GM19328 (cell line): ENCODE data around the gene SAP25.

ENCODE experiments used
- ATAC-seq: cut with Tn5 transposase; IDR thresholded peaks from one replicate; pipeline ENCODE4 v1.9.1; 2021; ENCODE audit warnings: mild to moderate bottlenecking, moderate library complexity; ENCODE audit not compliant: unreplicated experiment

The SAP25 gene

GRCh38 chr7:100598425-100598824, 24.7 kb upstream of the SAP25 start:
- no peak for ATAC-seq

- no peak for ATAC-seq
These were observed 21.5 kb upstream of the SAP25 start for GRCh38 chr7:100595188-100595587.

- ATAC-seq, result no peak
These were observed 17.9 kb upstream of the SAP25 start for GRCh38 chr7:100591596-100591995.

GRCh38 chr7:100590077-100590737, 16.5 kb upstream of the SAP25 start:
- ATAC-seq, result no peak

DNA sequence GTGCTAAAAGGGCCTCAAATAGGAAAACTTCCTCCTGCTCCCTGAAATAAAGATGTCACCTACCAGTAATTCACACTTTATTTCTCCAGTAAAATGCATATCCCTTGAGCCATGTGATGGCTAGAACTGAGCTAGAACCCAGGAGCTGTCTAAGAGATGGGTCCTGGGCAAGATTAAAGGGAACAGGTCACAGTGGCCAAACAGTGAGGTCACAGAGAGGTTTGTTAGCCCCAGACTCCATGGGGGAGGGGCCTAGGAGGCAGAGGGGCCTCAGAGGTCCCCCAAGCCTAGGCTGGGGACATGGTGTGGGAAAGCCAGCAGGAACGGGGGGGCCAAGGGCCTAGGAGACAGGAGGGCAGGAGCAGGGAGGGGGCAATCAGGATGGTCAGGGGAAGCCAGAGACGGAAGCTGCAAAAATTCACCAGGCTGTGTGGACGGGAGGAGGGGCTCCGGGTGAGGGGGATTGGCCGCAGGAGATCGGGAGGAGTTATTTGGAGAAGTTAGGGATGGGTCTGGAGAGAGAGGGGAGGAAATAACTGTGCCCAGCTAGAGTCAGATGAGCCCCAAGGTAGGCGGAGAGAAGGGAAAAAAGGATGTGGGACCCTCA, 15.7 kb upstream of the SAP25 start:
- ATAC-seq, result no peak

- ATAC-seq, result no peak
These were observed 14.7 kb upstream of the SAP25 start for GRCh38 chr7:100588438-100588837.

- ATAC-seq, result peak; percentile 91
These were observed 12.7 kb upstream of the SAP25 start, which contains the start of gene FBXO24 for GRCh38 chr7:100586266-100587025. Gene FBXO24 (plus strand): TSS chr7:100586328. CDS start chr7:100586626, 298 bp downstream.

GRCh38 chr7:100585511-100586265, 12.0 kb upstream of the SAP25 start, which contains the start of gene LRCH4:
Gene LRCH4 (minus strand): TSS chr7:100586129. CDS start chr7:100586100, 29 bp downstream.
- ATAC-seq, result no peak

- no peak for ATAC-seq
These were observed 11.2 kb upstream of the SAP25 start for GRCh38 chr7:100584683-100585510.

DNA sequence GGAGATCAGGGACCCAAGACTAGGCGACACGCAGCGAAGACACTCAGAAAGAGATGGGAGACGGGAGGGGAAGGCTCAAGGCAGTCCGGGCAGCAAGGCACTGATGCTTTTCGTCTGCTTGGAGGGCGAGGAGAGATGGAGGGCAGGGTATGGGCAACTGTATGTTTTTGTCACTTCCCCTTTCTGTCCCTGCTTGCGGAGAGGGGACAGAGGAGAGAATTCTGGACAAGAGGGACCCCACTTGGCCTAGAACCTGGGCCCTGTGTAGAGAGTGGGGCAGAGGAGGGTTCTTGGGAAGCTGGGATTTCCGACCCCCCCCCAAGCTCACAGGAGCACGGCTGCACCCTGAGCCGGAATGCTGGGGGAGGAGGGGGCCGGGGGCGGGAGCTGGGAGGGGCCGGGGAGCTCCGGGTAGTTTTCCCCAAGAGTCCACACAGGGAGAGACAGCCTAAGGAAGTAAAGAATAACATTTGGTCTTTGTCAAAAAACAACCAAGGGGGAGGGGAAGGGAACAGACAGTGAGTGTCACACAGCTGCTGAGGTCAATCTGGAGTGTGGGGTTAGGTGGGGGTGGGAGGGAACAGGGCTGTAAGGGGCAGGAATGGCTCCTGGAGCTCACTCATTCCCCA, 10.5 kb upstream of the SAP25 start:
- ATAC-seq, result no peak

- ATAC-seq, result no peak
These were observed 9.7 kb upstream of the SAP25 start for GRCh38 chr7:100583132-100584053.

DNA sequence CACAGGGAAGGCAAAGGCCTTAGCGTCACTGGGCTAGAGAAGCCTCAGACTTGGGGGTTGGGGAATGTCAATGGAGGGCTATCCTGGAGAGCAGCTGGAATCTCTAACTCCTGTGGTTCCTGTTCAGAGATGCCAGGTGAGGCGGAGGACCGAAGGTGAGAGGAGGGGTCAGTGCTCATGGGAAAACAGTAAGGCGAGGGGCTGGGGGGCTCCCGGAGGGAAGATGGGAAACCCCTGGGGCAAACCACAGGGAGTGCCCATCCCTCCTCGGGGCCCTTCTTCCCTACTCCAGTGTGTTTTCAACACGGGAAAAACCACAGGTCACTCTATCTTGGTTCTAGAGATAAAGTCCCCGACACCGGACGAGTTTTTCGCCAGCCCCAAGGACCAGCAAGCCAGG, 8.9 kb upstream of the SAP25 start:
- no peak for ATAC-seq

DNA sequence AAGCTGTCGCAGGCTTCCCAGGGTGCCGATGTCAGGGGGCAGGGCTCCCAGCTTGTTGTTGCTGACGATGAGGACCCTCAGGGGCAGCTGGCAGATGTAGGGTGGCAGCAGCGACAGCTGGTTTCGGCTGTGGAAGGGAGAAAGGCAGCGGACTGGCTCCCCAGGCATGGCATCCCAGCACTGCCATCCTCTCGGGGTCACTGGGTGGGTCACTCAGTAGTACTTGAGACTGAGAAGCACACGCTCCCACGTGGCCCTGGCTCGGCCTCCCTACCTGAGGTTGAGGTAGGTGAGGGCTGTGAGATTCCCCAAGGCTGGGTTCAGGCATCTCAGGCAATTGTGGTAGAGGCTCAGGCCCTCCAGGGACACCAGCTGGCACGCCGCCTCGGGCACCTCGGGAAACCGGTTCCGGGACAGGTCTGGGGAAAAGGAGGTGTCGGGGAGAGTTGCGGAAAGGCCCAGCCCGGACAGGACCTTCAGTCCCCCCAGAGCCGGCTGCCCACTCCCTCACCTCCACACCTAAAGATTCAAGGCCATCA, 8.4 kb upstream of the SAP25 start:
- ATAC-seq, result no peak

DNA sequence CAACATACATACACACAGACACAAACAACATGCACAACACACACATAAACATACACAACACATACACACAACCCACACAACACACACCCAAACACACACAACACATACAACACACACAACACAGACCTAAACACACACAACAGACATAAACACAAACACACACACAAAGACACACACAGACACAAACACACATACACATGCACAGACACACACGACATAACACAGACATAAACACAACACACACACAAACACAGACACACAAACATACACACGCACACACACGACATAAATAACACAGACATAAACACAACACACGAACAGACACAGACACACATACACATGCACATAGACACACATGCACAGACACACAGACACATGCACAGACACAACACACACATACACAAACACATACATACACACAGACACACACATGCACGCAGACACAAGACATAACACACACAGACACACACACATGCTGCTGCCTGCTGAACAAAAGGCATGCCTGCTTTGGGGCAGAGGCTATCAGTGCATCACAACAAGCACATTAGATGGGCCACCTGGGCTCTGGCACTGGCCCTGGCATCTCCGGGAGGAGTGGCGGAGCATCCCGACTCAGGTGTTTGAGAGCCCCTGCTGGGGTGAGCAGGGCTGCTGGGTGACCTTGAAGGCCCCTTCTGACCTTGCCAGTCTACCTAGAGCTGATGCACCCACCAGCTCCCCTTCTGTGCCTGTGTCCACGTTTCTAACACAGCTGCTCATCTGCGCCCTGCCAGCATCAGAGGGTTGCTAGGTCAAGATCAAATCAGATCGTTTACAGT, 7.0 kb upstream of the SAP25 start:
- ATAC-seq, result no peak

DNA sequence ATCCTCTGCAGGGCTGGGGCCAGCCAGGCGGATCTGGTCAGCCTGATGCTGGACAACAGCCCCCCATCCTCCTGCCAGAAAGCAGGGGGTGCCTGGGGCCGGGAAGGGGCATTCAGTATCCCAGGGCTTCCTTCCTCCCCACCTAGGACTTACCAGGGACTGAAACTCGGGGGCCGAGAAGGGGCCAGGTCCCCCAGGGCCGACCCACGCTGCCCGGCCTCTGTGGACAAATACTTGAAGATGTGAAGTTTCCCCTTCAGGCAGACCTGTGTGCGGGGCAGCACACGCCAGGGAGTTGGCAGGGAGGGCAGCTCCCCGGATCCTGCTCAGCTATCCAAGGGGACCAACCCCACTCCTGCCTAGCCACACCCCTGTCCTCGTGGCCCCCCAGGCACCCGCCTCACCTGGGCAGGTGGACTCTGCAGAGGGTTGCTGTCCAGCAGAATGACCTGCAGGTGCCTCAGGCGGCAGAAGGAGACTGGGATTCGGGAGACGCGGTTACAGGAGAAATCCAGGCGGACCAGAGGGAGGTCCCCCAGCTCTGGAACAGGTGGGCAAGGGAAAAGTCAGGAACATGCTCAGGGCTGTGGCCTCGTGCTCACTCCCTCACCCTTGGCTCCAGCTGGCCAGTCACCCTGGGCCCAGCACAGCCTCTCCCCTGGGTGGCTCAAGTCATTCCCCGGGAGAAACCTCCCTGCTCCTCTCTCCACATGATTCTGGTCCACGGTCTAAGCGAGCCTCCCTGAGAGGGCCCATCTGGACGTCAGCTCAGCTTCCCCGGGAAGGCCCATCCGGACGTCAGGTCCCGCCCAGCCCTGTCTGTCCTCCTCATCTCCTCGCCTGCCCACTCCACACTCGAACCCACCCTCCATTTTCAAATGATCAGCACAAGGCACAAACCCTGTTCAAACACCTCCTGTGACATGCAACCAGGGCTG, 4.8 kb upstream of the SAP25 start:
- no peak for ATAC-seq

DNA sequence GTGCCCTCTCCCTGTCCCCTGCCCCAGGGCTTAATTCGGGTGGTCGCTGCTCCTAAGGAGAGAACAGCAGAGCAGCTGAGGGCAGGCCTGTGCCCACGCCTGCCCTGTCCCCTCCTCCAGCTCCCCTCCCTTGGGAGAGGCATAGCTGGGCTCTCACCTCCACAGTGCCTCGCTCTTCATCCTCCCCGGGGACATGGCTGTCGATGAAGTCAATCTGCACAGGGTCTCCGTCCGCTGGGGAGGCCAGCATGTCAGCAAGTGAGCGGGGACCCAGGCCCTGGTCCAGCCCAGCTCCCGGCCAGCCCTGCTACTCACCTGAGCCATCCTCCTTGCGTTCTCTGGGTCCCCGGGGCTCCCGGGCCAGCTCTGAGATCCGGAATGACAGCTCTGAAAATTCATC, 3.8 kb upstream of the SAP25 start:
- ATAC-seq, result no peak

GRCh38 chr7:100577103-100577502, 3.4 kb upstream of the SAP25 start:
- no peak for ATAC-seq
